ENCODE results near the gene TSFM. TPM values are rescaled to one million over a fixed set of nuclear protein-coding genes. Genes with fewer than 3 reads are reported as not detected.

Gene TSFM
- polyA plus RNA-seq, 12 donors: 19.0 to 32.7 (median 27.3) TPM; not detected in 1

Other genes starting within 250 kb of the TSFM start
- gene DCTN2, start 235.6 kb upstream of the TSFM start, polyA plus RNA-seq (ENCODE audit: insufficient read length in 12 of 12): 100 to 1,000 TPM in 11 of 12 donors, not detected in 1; 142 to 314 (median 155) TPM
- 1 to 10 TPM in 1 of 12 donors, under 1 TPM in 10, not detected in 1; 0.04 to 5.2 (median 0.21) TPM for gene KIF5A, start 232.7 kb upstream of the TSFM start, polyA plus RNA-seq (ENCODE audit: insufficient read length in 12 of 12)
- gene PIP4K2C, start 191.6 kb upstream of the TSFM start, polyA plus RNA-seq (ENCODE audit: insufficient read length in 12 of 12): 10 to 100 TPM in 11 of 12 donors, not detected in 1; 11.2 to 20.7 (median 12.2) TPM
- 10 to 100 TPM in 11 of 12 donors, not detected in 1; 20.8 to 48.7 (median 27.1) TPM for gene DTX3, start 178.0 kb upstream of the TSFM start, polyA plus RNA-seq (ENCODE audit: insufficient read length in 12 of 12)
- 10 to 100 TPM in 11 of 12 donors, not detected in 1; 24.8 to 40.3 (median 34.3) TPM for gene ARHGEF25, start 171.4 kb upstream of the TSFM start, polyA plus RNA-seq (ENCODE audit: insufficient read length in 12 of 12)
- 10 to 100 TPM in 1 of 12 donors, 1 to 10 TPM in 10, not detected in 1; 1.7 to 12.2 (median 2.6) TPM for gene B4GALNT1, start 149.6 kb upstream of the TSFM start, polyA plus RNA-seq (ENCODE audit: insufficient read length in 12 of 12)
- 100 to 1,000 TPM in 10 of 12 donors, 10 to 100 TPM in 1, not detected in 1; 98.8 to 179 (median 121) TPM for gene OS9, start 88.7 kb upstream of the TSFM start, polyA plus RNA-seq (ENCODE audit: insufficient read length in 12 of 12)
- 10 to 100 TPM in 3 of 12 donors, 1 to 10 TPM in 8, not detected in 1; 5.4 to 36.1 (median 8.7) TPM for gene AGAP2, start 44.0 kb upstream of the TSFM start, polyA plus RNA-seq (ENCODE audit: insufficient read length in 12 of 12)
- gene TSPAN31, start 37.7 kb upstream of the TSFM start, polyA plus RNA-seq (ENCODE audit: insufficient read length in 12 of 12): 10 to 100 TPM in 11 of 12 donors, not detected in 1; 40.6 to 55.8 (median 46.6) TPM
- 100 to 1,000 TPM in 11 of 12 donors, not detected in 1; 106 to 176 (median 131) TPM for gene CDK4, start 30.5 kb upstream of the TSFM start, polyA plus RNA-seq (ENCODE audit: insufficient read length in 12 of 12)
- 10 to 100 TPM in 3 of 12 donors, 1 to 10 TPM in 8, not detected in 1; 5.1 to 12.2 (median 7.8) TPM for gene MARCHF9, start 27.7 kb upstream of the TSFM start, polyA plus RNA-seq (ENCODE audit: insufficient read length in 12 of 12)
- gene CYP27B1, start 15.7 kb upstream of the TSFM start, polyA plus RNA-seq (ENCODE audit: insufficient read length in 12 of 12): 1 to 10 TPM in 5 of 12 donors, under 1 TPM in 5, not detected in 2; 0.43 to 1.6 (median 0.86) TPM
- 10 to 100 TPM in 11 of 12 donors, not detected in 1; 17.1 to 31.8 (median 24.4) TPM for gene METTL1, start 10.7 kb upstream of the TSFM start, polyA plus RNA-seq (ENCODE audit: insufficient read length in 12 of 12)
- gene EEF1AKMT3, start 10.2 kb upstream of the TSFM start, polyA plus RNA-seq (ENCODE audit: insufficient read length in 12 of 12): 10 to 100 TPM in 1 of 12 donors, 1 to 10 TPM in 10, not detected in 1; 5.5 to 13.3 (median 7.6) TPM
- gene AVIL, start 35.9 kb downstream of the TSFM start, polyA plus RNA-seq (ENCODE audit: insufficient read length in 12 of 12): 10 to 100 TPM in 10 of 12 donors, 1 to 10 TPM in 1, not detected in 1; 8.7 to 35.0 (median 25.0) TPM
- 100 to 1,000 TPM in 11 of 12 donors, not detected in 1; 178 to 219 (median 201) TPM for gene CTDSP2, start 63.9 kb downstream of the TSFM start, polyA plus RNA-seq (ENCODE audit: insufficient read length in 12 of 12)
- 10 to 100 TPM in 7 of 12 donors, 1 to 10 TPM in 4, not detected in 1; 4.6 to 14.1 (median 11.4) TPM for gene ATP23, start 158.8 kb downstream of the TSFM start, polyA plus RNA-seq (ENCODE audit: insufficient read length in 12 of 12)